K562 (cell line): ENCODE results near the gene IRAK2. TPM values are rescaled to one million over a fixed set of nuclear protein-coding genes. Genes with fewer than 3 reads are reported as not detected.

Source experiments
- CBFA2T3 ChIP-seq: fragments of 450-650 bp; IDR thresholded peaks from 2 replicates; pipeline ENCODE4 v1.6.1; 2017
- CHD4 ChIP-seq: fragments of 200-600 bp; sonication (generic); IDR thresholded peaks from 3 replicates; pipeline ENCODE4 v1.6.1; 2012; ENCODE audit warnings: low read depth, mild to moderate bottlenecking, mixed read lengths, low read length, inconsistent platforms; ENCODE audit not compliant: insufficient read depth, insufficient replicate concordance, poor library complexity, severe bottlenecking
- GABPB1 ChIP-seq: sonication (generic); formaldehyde crosslinking; IDR thresholded peaks from 2 replicates; pipeline ENCODE4 v1.8.0; 2022; ENCODE audit warnings: mild to moderate bottlenecking, missing genetic modification reagents
- MCM3 ChIP-seq: fragments of 450-650 bp; IDR thresholded peaks from 2 replicates; pipeline ENCODE4 v1.6.1; 2016
- TEAD4 ChIP-seq, 2 experiments: sonication (generic) in 1 of 2; formaldehyde crosslinking in 1 of 2; IDR thresholded peaks; 2 replicates each; pipeline versions ENCODE4 v1.6.1 to v1.8.0; 2012 to 2022; ENCODE audit warnings: borderline replicate concordance in 1 of 2, inconsistent platforms in 1 of 2, low read length in 1 of 2, mild to moderate bottlenecking in 1 of 2, missing genetic modification reagents in 1 of 2
- polyA plus RNA-seq, 8 experiments: library from polyadenylated mRNA; depleted of rRNA in 4 of 8; stranded (reverse) in 5 of 8; unstranded in 3 of 8; fragments of >200 nt; fragmentation: Nextera tagmentation in 2 of 8; fragmentation: Illumina TruSeq in 1 of 8; extraction: Ambion mirVana in 2 of 8; extraction: Trizol in 1 of 8; gene quantifications; 2 replicates each; pipeline versions ENCODE4 v1.2.1 to v1.2.3, GENCODE V29; 2011 to 2014; ENCODE audit warnings: inconsistent platforms in 1 of 8, missing spikeins in 1 of 8
- total RNA-seq, 7 experiments: library from RNA; depleted of rRNA in 6 of 7; stranded (reverse); fragments of >200 nt in 6 of 7; fragmentation: Illumina TruSeq in 2 of 7; extraction: Trizol in 2 of 7; gene quantifications; 2 replicates each; pipeline versions ENCODE4 v1.2.1 to v1.2.3, GENCODE V29; 2011 to 2021; ENCODE audit warnings: low replicate concordance in 1 of 7
- TF ChIP-seq, protein P1 (sequence below): sonication (generic); formaldehyde crosslinking; IDR thresholded peaks from 2 replicates; pipeline ENCODE4 v1.5.0; 2020; ENCODE audit warnings: missing genetic modification reagents
- TF ChIP-seq, protein P2 (sequence below): sonication (generic); formaldehyde crosslinking; IDR thresholded peaks from 2 replicates; pipeline ENCODE4 v1.8.0; 2022; ENCODE audit warnings: missing genetic modification reagents, mild to moderate bottlenecking, borderline replicate concordance
- TF ChIP-seq, protein P3 (sequence below): fragments of 450-650 bp; IDR thresholded peaks from 2 replicates; pipeline ENCODE4 v1.7.1; 2018; ENCODE audit warnings: mild to moderate bottlenecking, low read depth; ENCODE audit not compliant: partially characterized antibody
- TF ChIP-seq, protein P4 (sequence below): fragments of 450-650 bp; IDR thresholded peaks from 2 replicates; pipeline ENCODE4 v1.6.1; 2016; ENCODE audit warnings: missing biosample characterization, missing genetic modification characterization
- TF ChIP-seq, protein P5 (sequence below): fragments of 250-450 bp; sonication (Bioruptor Pico); IDR thresholded peaks from 2 replicates; pipeline ENCODE4 v1.5.0; 2020; ENCODE audit warnings: mild to moderate bottlenecking, borderline replicate concordance
- TF ChIP-seq, protein P6 (sequence below): sonication (generic); formaldehyde crosslinking; IDR thresholded peaks from 2 replicates; pipeline ENCODE4 v1.8.0; 2023; ENCODE audit warnings: missing genetic modification reagents, mild to moderate bottlenecking, borderline replicate concordance

Gene IRAK2
- total and polyA plus RNA-seq, 9 of the 15 experiments (the other 6 are each of a cell fraction or from before 2014, with no cell fraction given) = 0.42 to 4.4 (median 2.7) TPM

DNA sequence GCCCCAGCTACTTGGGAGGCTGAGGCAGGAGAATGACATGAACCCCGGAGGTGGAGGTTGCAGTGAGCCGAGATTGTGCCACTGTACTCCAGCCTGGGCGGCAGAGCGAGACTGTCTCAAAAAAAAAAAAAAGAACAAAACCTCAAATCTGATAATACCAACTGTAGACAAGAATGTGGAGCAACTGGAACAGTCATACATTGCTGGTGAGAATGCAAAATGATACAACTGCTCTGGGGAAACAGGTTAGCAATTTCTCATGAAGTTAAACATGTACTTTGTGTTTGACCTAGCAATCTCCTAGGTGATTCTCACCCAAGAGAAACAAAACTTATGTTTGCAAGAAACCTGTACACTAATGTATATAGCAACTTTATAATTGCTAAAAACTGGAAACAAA lies 27.5 kb upstream of the IRAK2 start (continued):
- TF ChIP-seq, protein P1, sequence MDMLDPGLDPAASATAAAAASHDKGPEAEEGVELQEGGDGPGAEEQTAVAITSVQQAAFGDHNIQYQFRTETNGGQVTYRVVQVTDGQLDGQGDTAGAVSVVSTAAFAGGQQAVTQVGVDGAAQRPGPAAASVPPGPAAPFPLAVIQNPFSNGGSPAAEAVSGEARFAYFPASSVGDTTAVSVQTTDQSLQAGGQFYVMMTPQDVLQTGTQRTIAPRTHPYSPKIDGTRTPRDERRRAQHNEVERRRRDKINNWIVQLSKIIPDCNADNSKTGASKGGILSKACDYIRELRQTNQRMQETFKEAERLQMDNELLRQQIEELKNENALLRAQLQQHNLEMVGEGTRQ (CRISPR knock-in tag) = no peak
- TF ChIP-seq MCM3 = no peak
- no peak for TF ChIP-seq CHD4
- 0 out of 2 replicates have a peak, but pooled peaks have one; percentile 13 for TF ChIP-seq CBFA2T3
- TF ChIP-seq, protein P2, sequence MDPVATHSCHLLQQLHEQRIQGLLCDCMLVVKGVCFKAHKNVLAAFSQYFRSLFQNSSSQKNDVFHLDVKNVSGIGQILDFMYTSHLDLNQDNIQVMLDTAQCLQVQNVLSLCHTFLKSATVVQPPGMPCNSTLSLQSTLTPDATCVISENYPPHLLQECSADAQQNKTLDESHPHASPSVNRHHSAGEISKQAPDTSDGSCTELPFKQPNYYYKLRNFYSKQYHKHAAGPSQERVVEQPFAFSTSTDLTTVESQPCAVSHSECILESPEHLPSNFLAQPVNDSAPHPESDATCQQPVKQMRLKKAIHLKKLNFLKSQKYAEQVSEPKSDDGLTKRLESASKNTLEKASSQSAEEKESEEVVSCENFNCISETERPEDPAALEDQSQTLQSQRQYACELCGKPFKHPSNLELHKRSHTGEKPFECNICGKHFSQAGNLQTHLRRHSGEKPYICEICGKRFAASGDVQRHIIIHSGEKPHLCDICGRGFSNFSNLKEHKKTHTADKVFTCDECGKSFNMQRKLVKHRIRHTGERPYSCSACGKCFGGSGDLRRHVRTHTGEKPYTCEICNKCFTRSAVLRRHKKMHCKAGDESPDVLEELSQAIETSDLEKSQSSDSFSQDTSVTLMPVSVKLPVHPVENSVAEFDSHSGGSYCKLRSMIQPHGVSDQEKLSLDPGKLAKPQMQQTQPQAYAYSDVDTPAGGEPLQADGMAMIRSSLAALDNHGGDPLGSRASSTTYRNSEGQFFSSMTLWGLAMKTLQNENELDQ = no peak
- TF ChIP-seq, protein P3, sequence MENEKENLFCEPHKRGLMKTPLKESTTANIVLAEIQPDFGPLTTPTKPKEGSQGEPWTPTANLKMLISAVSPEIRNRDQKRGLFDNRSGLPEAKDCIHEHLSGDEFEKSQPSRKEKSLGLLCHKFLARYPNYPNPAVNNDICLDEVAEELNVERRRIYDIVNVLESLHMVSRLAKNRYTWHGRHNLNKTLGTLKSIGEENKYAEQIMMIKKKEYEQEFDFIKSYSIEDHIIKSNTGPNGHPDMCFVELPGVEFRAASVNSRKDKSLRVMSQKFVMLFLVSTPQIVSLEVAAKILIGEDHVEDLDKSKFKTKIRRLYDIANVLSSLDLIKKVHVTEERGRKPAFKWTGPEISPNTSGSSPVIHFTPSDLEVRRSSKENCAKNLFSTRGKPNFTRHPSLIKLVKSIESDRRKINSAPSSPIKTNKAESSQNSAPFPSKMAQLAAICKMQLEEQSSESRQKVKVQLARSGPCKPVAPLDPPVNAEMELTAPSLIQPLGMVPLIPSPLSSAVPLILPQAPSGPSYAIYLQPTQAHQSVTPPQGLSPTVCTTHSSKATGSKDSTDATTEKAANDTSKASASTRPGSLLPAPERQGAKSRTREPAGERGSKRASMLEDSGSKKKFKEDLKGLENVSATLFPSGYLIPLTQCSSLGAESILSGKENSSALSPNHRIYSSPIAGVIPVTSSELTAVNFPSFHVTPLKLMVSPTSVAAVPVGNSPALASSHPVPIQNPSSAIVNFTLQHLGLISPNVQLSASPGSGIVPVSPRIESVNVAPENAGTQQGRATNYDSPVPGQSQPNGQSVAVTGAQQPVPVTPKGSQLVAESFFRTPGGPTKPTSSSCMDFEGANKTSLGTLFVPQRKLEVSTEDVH = no peak
- TF ChIP-seq, protein P4, sequence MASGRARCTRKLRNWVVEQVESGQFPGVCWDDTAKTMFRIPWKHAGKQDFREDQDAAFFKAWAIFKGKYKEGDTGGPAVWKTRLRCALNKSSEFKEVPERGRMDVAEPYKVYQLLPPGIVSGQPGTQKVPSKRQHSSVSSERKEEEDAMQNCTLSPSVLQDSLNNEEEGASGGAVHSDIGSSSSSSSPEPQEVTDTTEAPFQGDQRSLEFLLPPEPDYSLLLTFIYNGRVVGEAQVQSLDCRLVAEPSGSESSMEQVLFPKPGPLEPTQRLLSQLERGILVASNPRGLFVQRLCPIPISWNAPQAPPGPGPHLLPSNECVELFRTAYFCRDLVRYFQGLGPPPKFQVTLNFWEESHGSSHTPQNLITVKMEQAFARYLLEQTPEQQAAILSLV = no peak
- peak; percentile 47; the same call in 1 of the 2 replicates for TF ChIP-seq TEAD4 (IDR thresholded peaks at IDR 0.05; ENCODE audit: low read length)
- no peak for TF ChIP-seq TEAD4 (CRISPR knock-in tag; IDR thresholded peaks at IDR 0.05; ENCODE audit: borderline replicate concordance)
- TF ChIP-seq GABPB1 (CRISPR knock-in tag) = no peak
- TF ChIP-seq, protein P5, sequence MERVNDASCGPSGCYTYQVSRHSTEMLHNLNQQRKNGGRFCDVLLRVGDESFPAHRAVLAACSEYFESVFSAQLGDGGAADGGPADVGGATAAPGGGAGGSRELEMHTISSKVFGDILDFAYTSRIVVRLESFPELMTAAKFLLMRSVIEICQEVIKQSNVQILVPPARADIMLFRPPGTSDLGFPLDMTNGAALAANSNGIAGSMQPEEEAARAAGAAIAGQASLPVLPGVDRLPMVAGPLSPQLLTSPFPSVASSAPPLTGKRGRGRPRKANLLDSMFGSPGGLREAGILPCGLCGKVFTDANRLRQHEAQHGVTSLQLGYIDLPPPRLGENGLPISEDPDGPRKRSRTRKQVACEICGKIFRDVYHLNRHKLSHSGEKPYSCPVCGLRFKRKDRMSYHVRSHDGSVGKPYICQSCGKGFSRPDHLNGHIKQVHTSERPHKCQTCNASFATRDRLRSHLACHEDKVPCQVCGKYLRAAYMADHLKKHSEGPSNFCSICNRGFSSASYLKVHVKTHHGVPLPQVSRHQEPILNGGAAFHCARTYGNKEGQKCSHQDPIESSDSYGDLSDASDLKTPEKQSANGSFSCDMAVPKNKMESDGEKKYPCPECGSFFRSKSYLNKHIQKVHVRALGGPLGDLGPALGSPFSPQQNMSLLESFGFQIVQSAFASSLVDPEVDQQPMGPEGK (CRISPR knock-in tag) = no peak
- TF ChIP-seq, protein P6, sequence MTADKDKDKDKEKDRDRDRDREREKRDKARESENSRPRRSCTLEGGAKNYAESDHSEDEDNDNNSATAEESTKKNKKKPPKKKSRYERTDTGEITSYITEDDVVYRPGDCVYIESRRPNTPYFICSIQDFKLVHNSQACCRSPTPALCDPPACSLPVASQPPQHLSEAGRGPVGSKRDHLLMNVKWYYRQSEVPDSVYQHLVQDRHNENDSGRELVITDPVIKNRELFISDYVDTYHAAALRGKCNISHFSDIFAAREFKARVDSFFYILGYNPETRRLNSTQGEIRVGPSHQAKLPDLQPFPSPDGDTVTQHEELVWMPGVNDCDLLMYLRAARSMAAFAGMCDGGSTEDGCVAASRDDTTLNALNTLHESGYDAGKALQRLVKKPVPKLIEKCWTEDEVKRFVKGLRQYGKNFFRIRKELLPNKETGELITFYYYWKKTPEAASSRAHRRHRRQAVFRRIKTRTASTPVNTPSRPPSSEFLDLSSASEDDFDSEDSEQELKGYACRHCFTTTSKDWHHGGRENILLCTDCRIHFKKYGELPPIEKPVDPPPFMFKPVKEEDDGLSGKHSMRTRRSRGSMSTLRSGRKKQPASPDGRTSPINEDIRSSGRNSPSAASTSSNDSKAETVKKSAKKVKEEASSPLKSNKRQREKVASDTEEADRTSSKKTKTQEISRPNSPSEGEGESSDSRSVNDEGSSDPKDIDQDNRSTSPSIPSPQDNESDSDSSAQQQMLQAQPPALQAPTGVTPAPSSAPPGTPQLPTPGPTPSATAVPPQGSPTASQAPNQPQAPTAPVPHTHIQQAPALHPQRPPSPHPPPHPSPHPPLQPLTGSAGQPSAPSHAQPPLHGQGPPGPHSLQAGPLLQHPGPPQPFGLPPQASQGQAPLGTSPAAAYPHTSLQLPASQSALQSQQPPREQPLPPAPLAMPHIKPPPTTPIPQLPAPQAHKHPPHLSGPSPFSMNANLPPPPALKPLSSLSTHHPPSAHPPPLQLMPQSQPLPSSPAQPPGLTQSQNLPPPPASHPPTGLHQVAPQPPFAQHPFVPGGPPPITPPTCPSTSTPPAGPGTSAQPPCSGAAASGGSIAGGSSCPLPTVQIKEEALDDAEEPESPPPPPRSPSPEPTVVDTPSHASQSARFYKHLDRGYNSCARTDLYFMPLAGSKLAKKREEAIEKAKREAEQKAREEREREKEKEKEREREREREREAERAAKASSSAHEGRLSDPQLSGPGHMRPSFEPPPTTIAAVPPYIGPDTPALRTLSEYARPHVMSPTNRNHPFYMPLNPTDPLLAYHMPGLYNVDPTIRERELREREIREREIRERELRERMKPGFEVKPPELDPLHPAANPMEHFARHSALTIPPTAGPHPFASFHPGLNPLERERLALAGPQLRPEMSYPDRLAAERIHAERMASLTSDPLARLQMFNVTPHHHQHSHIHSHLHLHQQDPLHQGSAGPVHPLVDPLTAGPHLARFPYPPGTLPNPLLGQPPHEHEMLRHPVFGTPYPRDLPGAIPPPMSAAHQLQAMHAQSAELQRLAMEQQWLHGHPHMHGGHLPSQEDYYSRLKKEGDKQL (CRISPR knock-in tag) = no peak
